Neutrophil (primary cell): ENCODE results near the gene RIOK3.

ENCODE experiments used
- H3K27ac ChIP-seq: fragments of 200-600 bp; sonication (generic); 2 replicates; pipeline ENCODE4 v1.5.1; 2016; ENCODE audit warnings: mild to moderate bottlenecking, moderate library complexity
- H3K27me3 ChIP-seq: fragments of 200-600 bp; sonication (generic); 2 replicates; pipeline ENCODE4 v1.6.0; 2016; ENCODE audit warnings: mild to moderate bottlenecking
- H3K36me3 ChIP-seq: fragments of 200-600 bp; sonication (generic); 2 replicates; pipeline ENCODE4 v1.5.1; 2017
- H3K4me1 ChIP-seq, 2 experiments: fragments of 200-600 bp in 1 of 2; sonication (generic) in 1 of 2; 1 replicate in 1 of 2; 2 replicates in 1 of 2; pipeline versions ENCODE4 v1.5.1 to v1.6.1; 2013 to 2016; ENCODE audit warnings: low read depth in 1 of 2, low read length in 1 of 2, mild to moderate bottlenecking in 1 of 2, moderate library complexity in 1 of 2; ENCODE audit not compliant: control insufficient read depth in 1 of 2, insufficient read depth in 1 of 2
- H3K4me3 ChIP-seq, 2 experiments: fragments of 200-600 bp in 1 of 2; sonication (generic) in 1 of 2; 1 replicate in 1 of 2; 2 replicates in 1 of 2; pipeline ENCODE4 v1.5.1; 2013 to 2016; ENCODE audit warnings: low read depth in 1 of 2, low read length in 1 of 2, mild to moderate bottlenecking in 1 of 2, moderate library complexity in 1 of 2
- H3K9me3 ChIP-seq: fragments of 200-600 bp; sonication (generic); 2 replicates; pipeline ENCODE4 v1.5.1; 2016
- CTCF ChIP-seq: fragments of 200-600 bp; sonication (generic); IDR thresholded peaks from 2 replicates; pipeline ENCODE4 v1.5.1; 2016; ENCODE audit warnings: antibody characterized with exemption

Gene RIOK3

GRCh38 chr18:23415515-23415914, 37.6 kb upstream of the RIOK3 start:
- peaks cover 48% of the 10 kb centered on the region in 2 experiments for H3K4me1 ChIP-seq
- H3K27ac ChIP-seq = peak overlapping the region; percentile 67
- no peaks in the 10 kb centered on the region for H3K36me3 ChIP-seq
- TF ChIP-seq CTCF = no peak
- H3K9me3 ChIP-seq = no peaks in the 10 kb centered on the region
- H3K27me3 ChIP-seq = no peaks in the 10 kb centered on the region
- H3K4me3 ChIP-seq = peak overlapping the region in 1 of 2 experiments; percentile 10

DNA sequence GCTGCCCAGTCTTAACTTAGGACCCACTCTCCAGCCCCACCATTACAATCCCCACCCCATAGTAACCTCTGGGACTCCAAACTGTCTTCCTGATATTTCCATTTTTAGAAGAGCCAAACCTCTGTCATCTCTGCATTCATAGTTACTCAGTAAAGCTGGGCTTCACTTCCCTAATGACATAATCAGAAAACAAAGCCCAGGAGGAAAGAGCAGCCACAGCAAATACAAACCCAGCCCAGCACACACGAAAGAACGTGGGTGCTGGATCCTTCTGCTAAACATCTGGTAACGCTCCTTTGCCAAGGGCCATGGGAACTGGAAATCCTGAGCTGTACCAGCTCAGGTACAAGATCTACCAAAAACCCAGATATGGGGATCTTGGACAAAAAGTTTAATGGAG, 36.8 kb upstream of the RIOK3 start:
- H3K4me1 ChIP-seq = peaks cover 56% of the 10 kb centered on the region in 2 experiments
- H3K36me3 ChIP-seq = no peaks in the 10 kb centered on the region
- peak overlapping the region; percentile 67 for H3K27ac ChIP-seq
- TF ChIP-seq CTCF = no peak
- peak overlapping the region in 1 of 2 experiments; percentile 10 for H3K4me3 ChIP-seq
- H3K9me3 ChIP-seq = no peaks in the 10 kb centered on the region
- no peaks in the 10 kb centered on the region for H3K27me3 ChIP-seq

GRCh38 chr18:23421277-23421676, 31.8 kb upstream of the RIOK3 start:
- H3K36me3 ChIP-seq = no peaks in the 10 kb centered on the region

GRCh38 chr18:23422751-23423418, 30.2 kb upstream of the RIOK3 start:
- TF ChIP-seq CTCF = no peak
- no peaks in the 10 kb centered on the region for H3K27me3 ChIP-seq
- peaks cover 56% of the 10 kb centered on the region in 2 experiments for H3K4me1 ChIP-seq
- H3K4me3 ChIP-seq = peak overlapping the region; percentile 12 to 41
- no peaks in the 10 kb centered on the region for H3K36me3 ChIP-seq
- H3K9me3 ChIP-seq = no peaks in the 10 kb centered on the region
- peak overlapping the region; percentile 91 for H3K27ac ChIP-seq

More at GRCh38 chr18:23421277-23421676, 31.8 kb upstream of the RIOK3 start:
- H3K27me3 ChIP-seq = no peaks in the 10 kb centered on the region
- peak overlapping the region; percentile 91 for H3K27ac ChIP-seq
- no peak for TF ChIP-seq CTCF
- no peaks in the 10 kb centered on the region for H3K9me3 ChIP-seq
- no peak overlapping the region for H3K4me3 ChIP-seq
- peaks cover 63 to 65% of the 10 kb centered on the region in 2 experiments for H3K4me1 ChIP-seq

GRCh38 chr18:23424616-23425015, 28.5 kb upstream of the RIOK3 start:
- Histone ChIP-seq H3K9me3 (no peaks in the 10 kb centered on the region), H3K27me3 (no peaks in the 10 kb centered on the region), H3K4me1 (peaks cover 48 to 51% of the 10 kb centered on the region in 2 experiments), H3K27ac (peak overlapping the region; percentile 91), H3K36me3 (no peaks in the 10 kb centered on the region), H3K4me3 (no peak overlapping the region)
- TF ChIP-seq CTCF = no peak
